Activated B cell treated with CpG ODN at 0.5 μM for 24 hours (primary cell): ENCODE results near the gene LYPD1. TPM values are rescaled to one million over a fixed set of nuclear protein-coding genes. Genes with fewer than 3 reads are reported as not detected.

Source experiments
- ATAC-seq: fragments of 200-7000 bp; cut with Tn5 transposase; one replicate; pipeline ENCODE4 v1.10.0; 2021; ENCODE audit warnings: low read depth, mild to moderate bottlenecking, moderate library complexity
- CTCF ChIA-PET: fragments of 350-600 bp; sonication (Branson Sonifier 250); formaldehyde crosslinking; loops from one replicate; lab custom pipeline; 2021; ENCODE audit warnings: antibody characterized with exemption; lab: Charles Lee
- POLR2A ChIA-PET: fragments of 350-600 bp; sonication (Branson Sonifier 250); formaldehyde crosslinking; loops from one replicate; lab custom pipeline; 2021; ENCODE audit warnings: antibody characterized with exemption; lab: Charles Lee
- DNase-seq: peaks from one replicate; pipeline ENCODE4 v3.0.0; 2022
- H3K27ac Mint-ChIP-seq: one replicate; pipeline ENCODE4 v1.8.0; 2020; ENCODE audit warnings: mixed read lengths
- H3K27me3 Mint-ChIP-seq: one replicate; pipeline ENCODE4 v1.8.0; 2021; ENCODE audit warnings: mixed read lengths
- H3K36me3 Mint-ChIP-seq: one replicate; pipeline ENCODE4 v1.8.0; 2021; ENCODE audit warnings: low read depth, mixed read lengths
- H3K4me1 Mint-ChIP-seq: one replicate; pipeline ENCODE4 v1.8.0; 2021; ENCODE audit warnings: mixed read lengths
- H3K4me3 Mint-ChIP-seq: one replicate; pipeline ENCODE4 v1.8.0; 2020; ENCODE audit warnings: mild to moderate bottlenecking, mixed read lengths
- H3K9me3 Mint-ChIP-seq: one replicate; pipeline ENCODE4 v1.8.0; 2020; ENCODE audit warnings: mixed read lengths
- intact Hi-C: fragments of 100-400 bp; cut with micrococcal nuclease; formaldehyde crosslinking; loops from one replicate; pipeline ENCODE4 v1.15.1; 2024
- total RNA-seq: library from RNA; stranded (reverse); gene quantifications from 2 replicates; pipeline ENCODE4 v1.2.3, GENCODE V29; 2022
- TF ChIP-seq, protein P1 (sequence below): fragments of 200-600 bp; IDR thresholded peaks from one replicate; pipeline ENCODE4 v1.8.0; 2022; ENCODE audit warnings: antibody characterized with exemption, mild to moderate bottlenecking

The LYPD1 gene
- total RNA-seq, 1 donor from 2014 or later: not detected

DNA sequence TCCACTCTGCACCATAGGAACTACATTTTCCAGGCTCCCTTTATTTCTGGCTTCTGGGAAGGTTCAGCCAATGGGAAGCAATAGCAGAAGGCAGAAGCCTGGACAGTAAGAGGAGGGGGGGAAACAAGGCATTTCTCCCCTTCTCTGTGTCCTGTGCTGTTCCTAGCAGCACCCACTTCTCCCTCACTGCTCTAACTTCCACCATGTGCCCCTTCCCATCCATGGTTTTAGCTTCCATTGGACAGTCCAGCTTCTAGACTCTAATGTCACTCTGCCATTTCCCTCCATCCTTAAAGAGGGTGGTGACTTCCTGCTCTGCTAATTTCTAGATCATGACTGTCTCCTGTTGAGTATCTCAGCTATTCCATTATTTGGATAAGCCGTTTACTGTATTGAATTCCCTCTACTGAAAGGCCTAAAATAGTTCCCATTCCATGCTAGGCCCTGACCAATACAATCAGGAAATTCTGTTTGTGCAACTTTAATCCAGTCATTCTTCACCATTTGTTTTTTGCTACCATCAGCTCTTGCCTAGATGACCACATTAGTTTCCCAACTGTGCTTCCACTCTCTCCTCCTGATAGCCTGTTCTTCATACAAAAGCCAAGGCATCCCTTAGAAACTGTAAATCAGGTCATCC is 20.8 kb upstream of the LYPD1 start:
- CTCF ChIA-PET: no interaction called here
- H3K4me3 Mint-ChIP-seq: no peak overlapping the region
- peaks cover 3% of the 10 kb centered on the region for H3K9me3 Mint-ChIP-seq
- H3K27me3 Mint-ChIP-seq: peaks cover 3% of the 10 kb centered on the region
- POLR2A ChIA-PET: no interaction called here
- no peak for ATAC-seq
- no peak for DNase-seq
- TF ChIP-seq, protein P1, sequence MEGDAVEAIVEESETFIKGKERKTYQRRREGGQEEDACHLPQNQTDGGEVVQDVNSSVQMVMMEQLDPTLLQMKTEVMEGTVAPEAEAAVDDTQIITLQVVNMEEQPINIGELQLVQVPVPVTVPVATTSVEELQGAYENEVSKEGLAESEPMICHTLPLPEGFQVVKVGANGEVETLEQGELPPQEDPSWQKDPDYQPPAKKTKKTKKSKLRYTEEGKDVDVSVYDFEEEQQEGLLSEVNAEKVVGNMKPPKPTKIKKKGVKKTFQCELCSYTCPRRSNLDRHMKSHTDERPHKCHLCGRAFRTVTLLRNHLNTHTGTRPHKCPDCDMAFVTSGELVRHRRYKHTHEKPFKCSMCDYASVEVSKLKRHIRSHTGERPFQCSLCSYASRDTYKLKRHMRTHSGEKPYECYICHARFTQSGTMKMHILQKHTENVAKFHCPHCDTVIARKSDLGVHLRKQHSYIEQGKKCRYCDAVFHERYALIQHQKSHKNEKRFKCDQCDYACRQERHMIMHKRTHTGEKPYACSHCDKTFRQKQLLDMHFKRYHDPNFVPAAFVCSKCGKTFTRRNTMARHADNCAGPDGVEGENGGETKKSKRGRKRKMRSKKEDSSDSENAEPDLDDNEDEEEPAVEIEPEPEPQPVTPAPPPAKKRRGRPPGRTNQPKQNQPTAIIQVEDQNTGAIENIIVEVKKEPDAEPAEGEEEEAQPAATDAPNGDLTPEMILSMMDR: no peak
- intact Hi-C loops: no loop called here
- H3K4me1 Mint-ChIP-seq: no peaks in the 10 kb centered on the region
- H3K27ac Mint-ChIP-seq: no peak overlapping the region
- H3K36me3 Mint-ChIP-seq: no peaks in the 10 kb centered on the region

DNA sequence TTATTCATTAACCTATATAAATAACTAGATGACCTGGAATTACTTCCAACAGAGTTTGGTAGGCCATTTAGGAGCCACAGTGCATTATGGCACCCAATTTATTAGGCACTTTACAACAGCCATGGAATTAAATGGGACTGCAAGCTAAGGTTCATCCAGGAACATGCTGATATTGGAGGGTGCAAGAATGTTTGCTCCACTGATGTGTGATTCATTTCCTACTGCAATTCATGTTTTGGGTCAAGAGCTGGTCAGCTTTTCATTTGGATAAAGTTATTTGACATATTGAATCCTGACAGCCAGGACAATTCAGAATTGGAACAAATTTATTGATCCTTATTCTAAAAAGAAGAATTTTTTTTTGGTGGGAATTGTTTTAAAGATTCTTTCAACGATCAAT is 11.8 kb upstream of the LYPD1 start:
- TF ChIP-seq, protein P1: no peak
- CTCF ChIA-PET: no interaction called here
- H3K9me3 Mint-ChIP-seq: no peaks in the 10 kb centered on the region
- H3K27ac Mint-ChIP-seq: no peak overlapping the region
- intact Hi-C loops: no loop called here
- H3K4me3 Mint-ChIP-seq: no peak overlapping the region
- H3K27me3 Mint-ChIP-seq: peaks cover 9% of the 10 kb centered on the region
- POLR2A ChIA-PET: no interaction called here
- H3K4me1 Mint-ChIP-seq: no peaks in the 10 kb centered on the region
- DNase-seq (no peak), ATAC-seq (no peak)
- no peaks in the 10 kb centered on the region for H3K36me3 Mint-ChIP-seq

DNA sequence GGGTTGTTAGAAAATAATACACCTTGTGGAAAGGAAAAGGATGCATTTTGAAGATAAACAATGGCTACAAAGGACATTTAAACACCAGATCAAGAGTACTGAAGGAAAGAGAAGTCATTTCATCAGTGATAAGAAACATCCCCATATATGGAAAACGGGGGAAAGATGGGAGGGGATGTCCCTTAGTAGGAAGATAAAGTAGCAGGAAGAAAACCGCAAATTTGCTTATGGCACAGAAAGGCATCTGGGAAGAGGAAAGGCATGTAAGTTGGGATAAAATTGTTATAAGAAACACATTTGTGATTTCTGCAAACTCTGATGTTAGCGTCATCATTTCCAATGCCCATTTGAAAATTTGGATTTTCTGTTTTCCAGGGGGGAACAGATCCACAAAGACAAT is 10.5 kb upstream of the LYPD1 start:
- Mint-ChIP-seq H3K36me3 (no peaks in the 10 kb centered on the region), H3K27me3 (peaks cover 9% of the 10 kb centered on the region), H3K4me3 (no peak overlapping the region), H3K4me1 (no peaks in the 10 kb centered on the region), H3K9me3 (no peaks in the 10 kb centered on the region), H3K27ac (no peak overlapping the region)
- DNase-seq (no peak), ATAC-seq (no peak)
- intact Hi-C loops: no loop called here
- ChIA-PET POLR2A (no interaction called here), CTCF (no interaction called here)
- TF ChIP-seq, protein P1: no peak

DNA sequence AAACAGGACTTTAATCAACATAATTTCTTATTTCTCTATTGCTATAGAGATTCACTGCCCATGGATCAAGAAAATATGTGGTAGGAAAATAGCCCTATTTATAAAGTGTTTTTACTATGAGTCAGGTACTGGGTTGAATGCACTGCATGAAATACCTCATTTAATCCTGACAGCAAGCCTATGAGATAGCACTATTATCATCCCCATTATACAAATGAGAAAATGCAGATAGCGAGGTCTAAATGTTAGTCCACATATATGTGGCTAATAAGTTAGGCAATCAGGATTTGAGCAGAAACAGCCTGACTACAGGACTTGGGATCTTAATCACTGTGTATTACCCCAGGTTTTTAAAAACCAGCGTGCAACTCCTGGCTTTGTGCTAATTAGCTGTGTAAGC is 8.5 kb upstream of the LYPD1 start:
- intact Hi-C loops: loop anchor here (5.0 kb wide), 1 partner anchor 494 kb away; no protein-coding TSS in a partner anchor
- Mint-ChIP-seq H3K4me3 (no peak overlapping the region), H3K36me3 (no peaks in the 10 kb centered on the region), H3K27ac (no peak overlapping the region), H3K27me3 (peaks cover 20% of the 10 kb centered on the region), H3K4me1 (no peaks in the 10 kb centered on the region), H3K9me3 (no peaks in the 10 kb centered on the region)
- TF ChIP-seq, protein P1: no peak
- CTCF ChIA-PET: no interaction called here
- no peak for ATAC-seq
- POLR2A ChIA-PET: no interaction called here
- no peak for DNase-seq

DNA sequence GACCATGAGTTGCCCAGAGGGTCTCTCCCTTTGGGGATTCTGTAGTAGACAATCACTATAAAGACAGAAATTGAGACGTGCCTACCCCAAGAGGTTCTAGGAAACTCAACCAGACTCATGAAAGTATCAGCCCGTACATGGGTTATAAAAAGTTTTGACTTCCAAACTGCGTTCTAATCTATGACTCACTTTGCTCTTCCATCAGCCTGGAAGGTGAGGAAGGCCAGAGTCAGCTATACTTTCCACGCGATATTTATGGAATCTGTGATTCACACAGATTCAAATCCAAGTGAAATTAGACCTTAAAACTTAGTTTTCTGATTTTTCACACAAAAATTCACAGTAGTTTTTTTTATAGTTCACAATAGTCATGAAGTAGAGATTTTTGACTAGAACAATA is 7.7 kb upstream of the LYPD1 start:
- intact Hi-C loops: loop anchor here (5.0 kb wide), 1 partner anchor 495 kb away; no protein-coding TSS in a partner anchor
- CTCF ChIA-PET: no interaction called here
- TF ChIP-seq, protein P1: no peak
- POLR2A ChIA-PET: no interaction called here
- Mint-ChIP-seq H3K4me1 (no peaks in the 10 kb centered on the region), H3K27ac (no peak overlapping the region), H3K27me3 (peaks cover 24% of the 10 kb centered on the region), H3K9me3 (no peaks in the 10 kb centered on the region), H3K4me3 (no peak overlapping the region), H3K36me3 (no peaks in the 10 kb centered on the region)
- DNase-seq: no peak
- ATAC-seq: no peak
